OCI-LY7 (cell line): Measurements from ENCODE around the gene LRPAP1.

Experiments used
- CTCF ChIP-seq: fragments of 200-600 bp; sonication (generic); conservative IDR thresholded peaks from 2 replicates; pipeline ENCODE4 v1.5.1; 2014; ENCODE audit warnings: mild to moderate bottlenecking, antibody characterized with exemption, low read length, moderate library complexity, mixed read lengths
- EZH2phosphoT487 ChIP-seq: fragments of 200-600 bp; sonication (generic); IDR thresholded peaks from 2 replicates; pipeline ENCODE4 v1.6.1; 2018; ENCODE audit warnings: low read depth, borderline replicate concordance, mild to moderate bottlenecking, mixed run types, antibody characterized with exemption, low read length, moderate library complexity, mixed read lengths

GRCh38 chr4:3497095-3497494 lies 35.1 kb downstream of the LRPAP1 start:
- TF ChIP-seq CTCF, result no peak
- TF ChIP-seq EZH2phosphoT487, result no peak
